Sigmoid colon (tissue), 4 donors: ENCODE data around the gene GNS.

Experiments
- EP300 ChIP-seq, 4 donors: sonication (generic); formaldehyde crosslinking; IDR thresholded peaks; one replicate each; pipeline ENCODE4 v1.6.1; 2017; ENCODE audit warnings: antibody characterized with exemption in 4 of 4
- POLR2A ChIP-seq, 2 donors: fragments of 450-650 bp; IDR thresholded peaks; one replicate each; pipeline ENCODE4 v1.6.1; 2016; ENCODE audit warnings: antibody characterized with exemption in 2 of 2, mild to moderate bottlenecking in 2 of 2, moderate library complexity in 2 of 2
- POLR2AphosphoS5 ChIP-seq, 4 donors: sonication (generic); formaldehyde crosslinking; IDR thresholded peaks; one replicate each; pipeline ENCODE4 v1.6.1; 2017; ENCODE audit warnings: antibody characterized with exemption in 4 of 4
- TF ChIP-seq, protein P1 (sequence below), 4 experiments: fragments of 450-650 bp in 3 of 4; fragments of 200-600 bp in 1 of 4; IDR thresholded peaks; one replicate each; pipeline ENCODE4 v1.5.1; 2016 to 2019; ENCODE audit warnings: antibody characterized with exemption in 4 of 4, mild to moderate bottlenecking in 3 of 4, moderate library complexity in 2 of 4

DNA sequence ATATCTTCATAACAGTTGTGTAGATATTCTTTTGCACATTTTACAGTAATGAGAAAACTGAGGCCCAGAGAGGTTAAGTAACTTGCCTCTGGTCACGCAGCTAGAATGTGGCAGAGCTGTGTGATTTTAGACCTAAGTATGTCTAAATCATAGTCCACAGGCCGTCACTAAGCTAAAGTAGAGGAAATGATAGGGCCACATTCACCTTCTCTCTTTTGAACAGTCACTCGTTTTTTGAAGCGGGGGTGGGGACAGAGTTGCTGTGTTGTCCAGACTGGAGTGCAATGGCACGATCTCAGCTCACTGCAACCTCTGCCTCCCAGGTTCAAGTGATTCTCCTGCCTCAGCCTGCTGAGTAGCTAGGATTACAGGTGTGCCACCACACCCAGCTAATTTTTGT lies 80.4 kb downstream of the GNS start:
- no peak for TF ChIP-seq POLR2AphosphoS5 (IDR thresholded peaks at IDR 0.05)
- TF ChIP-seq, protein P1, sequence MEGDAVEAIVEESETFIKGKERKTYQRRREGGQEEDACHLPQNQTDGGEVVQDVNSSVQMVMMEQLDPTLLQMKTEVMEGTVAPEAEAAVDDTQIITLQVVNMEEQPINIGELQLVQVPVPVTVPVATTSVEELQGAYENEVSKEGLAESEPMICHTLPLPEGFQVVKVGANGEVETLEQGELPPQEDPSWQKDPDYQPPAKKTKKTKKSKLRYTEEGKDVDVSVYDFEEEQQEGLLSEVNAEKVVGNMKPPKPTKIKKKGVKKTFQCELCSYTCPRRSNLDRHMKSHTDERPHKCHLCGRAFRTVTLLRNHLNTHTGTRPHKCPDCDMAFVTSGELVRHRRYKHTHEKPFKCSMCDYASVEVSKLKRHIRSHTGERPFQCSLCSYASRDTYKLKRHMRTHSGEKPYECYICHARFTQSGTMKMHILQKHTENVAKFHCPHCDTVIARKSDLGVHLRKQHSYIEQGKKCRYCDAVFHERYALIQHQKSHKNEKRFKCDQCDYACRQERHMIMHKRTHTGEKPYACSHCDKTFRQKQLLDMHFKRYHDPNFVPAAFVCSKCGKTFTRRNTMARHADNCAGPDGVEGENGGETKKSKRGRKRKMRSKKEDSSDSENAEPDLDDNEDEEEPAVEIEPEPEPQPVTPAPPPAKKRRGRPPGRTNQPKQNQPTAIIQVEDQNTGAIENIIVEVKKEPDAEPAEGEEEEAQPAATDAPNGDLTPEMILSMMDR (IDR thresholded peaks at IDR 0.05), result no peak
- no peak for TF ChIP-seq EP300 (IDR thresholded peaks at IDR 0.05)
- TF ChIP-seq POLR2A (IDR thresholded peaks at IDR 0.05), result no peak
